RWPE2 (cell line): Measurements from ENCODE around the gene CDHR2.

ENCODE experiments used
- ATAC-seq: fragments of 200-7000 bp; cut with Tn5 transposase; 3 replicates; pipeline ENCODE4 v1.9.1; 2021; ENCODE audit warnings: low read depth
- DNase-seq: peaks from one replicate; pipeline ENCODE4 v3.0.0-alpha.2; 2020; ENCODE audit warnings: low spot score
- H3K27ac ChIP-seq: fragments of 450-650 bp; 2 replicates; pipeline ENCODE4 v1.5.1; 2017; ENCODE audit warnings: mild to moderate bottlenecking; ENCODE audit not compliant: poor library complexity, severe bottlenecking
- H3K27me3 ChIP-seq: fragments of 250-450 bp; sonication (Bioruptor Pico); 2 replicates; pipeline ENCODE4 v1.5.1; 2021; ENCODE audit warnings: mild to moderate bottlenecking, moderate library complexity; ENCODE audit not compliant: insufficient read depth, poor library complexity, severe bottlenecking
- H3K36me3 ChIP-seq: fragments of 250-450 bp; sonication (Bioruptor Pico); 2 replicates; pipeline ENCODE4 v1.5.1; 2020; ENCODE audit warnings: low read depth, mild to moderate bottlenecking, moderate library complexity
- H3K4me1 ChIP-seq: fragments of 250-450 bp; sonication (Bioruptor Pico); 2 replicates; pipeline ENCODE4 v1.5.1; 2021; ENCODE audit warnings: mild to moderate bottlenecking, moderate library complexity; ENCODE audit not compliant: insufficient read depth, poor library complexity, severe bottlenecking
- H3K4me3 ChIP-seq: fragments of 250-450 bp; sonication (Bioruptor Pico); 2 replicates; pipeline ENCODE4 v1.5.1; 2021; ENCODE audit warnings: mild to moderate bottlenecking, moderate library complexity; ENCODE audit not compliant: severe bottlenecking
- H3K9me3 ChIP-seq: fragments of 250-450 bp; sonication (Bioruptor Pico); 2 replicates; pipeline ENCODE4 v1.5.1; 2021; ENCODE audit warnings: mild to moderate bottlenecking, moderate library complexity; ENCODE audit not compliant: severe bottlenecking
- TF ChIP-seq, protein P1 (sequence below): fragments of 450-650 bp; IDR thresholded peaks from one replicate; pipeline ENCODE4 v1.5.1; 2017; ENCODE audit warnings: mild to moderate bottlenecking, moderate library complexity; ENCODE audit not compliant: poor library complexity, severe bottlenecking

The CDHR2 gene

DNA sequence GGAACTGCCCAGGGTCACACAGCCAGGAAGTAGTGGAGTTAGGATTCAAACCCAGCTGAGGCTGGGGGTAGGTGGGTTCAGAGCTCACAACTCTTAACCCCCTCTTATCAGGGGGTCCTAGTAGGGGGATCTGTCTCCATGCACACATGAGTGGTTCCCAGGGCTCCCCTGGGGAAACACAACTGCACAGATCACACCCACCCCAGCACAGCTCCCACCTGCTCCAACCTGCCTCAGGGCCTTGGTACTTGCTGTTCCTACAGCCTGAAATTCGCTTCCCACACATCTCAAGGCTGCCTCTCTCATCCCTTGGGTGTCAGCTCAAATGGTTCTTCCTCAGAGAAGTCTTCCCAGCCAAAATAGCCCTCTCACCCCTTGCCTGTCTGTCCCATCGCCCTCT lies 76.4 kb downstream of the CDHR2 start:
- Histone ChIP-seq H3K4me3 (no peak overlapping the region), H3K27me3 (peaks cover 17% of the 10 kb centered on the region), H3K9me3 (no peaks in the 10 kb centered on the region), H3K27ac (no peak overlapping the region), H3K36me3 (no peaks in the 10 kb centered on the region), H3K4me1 (peaks cover 14% of the 10 kb centered on the region)
- TF ChIP-seq, protein P1, sequence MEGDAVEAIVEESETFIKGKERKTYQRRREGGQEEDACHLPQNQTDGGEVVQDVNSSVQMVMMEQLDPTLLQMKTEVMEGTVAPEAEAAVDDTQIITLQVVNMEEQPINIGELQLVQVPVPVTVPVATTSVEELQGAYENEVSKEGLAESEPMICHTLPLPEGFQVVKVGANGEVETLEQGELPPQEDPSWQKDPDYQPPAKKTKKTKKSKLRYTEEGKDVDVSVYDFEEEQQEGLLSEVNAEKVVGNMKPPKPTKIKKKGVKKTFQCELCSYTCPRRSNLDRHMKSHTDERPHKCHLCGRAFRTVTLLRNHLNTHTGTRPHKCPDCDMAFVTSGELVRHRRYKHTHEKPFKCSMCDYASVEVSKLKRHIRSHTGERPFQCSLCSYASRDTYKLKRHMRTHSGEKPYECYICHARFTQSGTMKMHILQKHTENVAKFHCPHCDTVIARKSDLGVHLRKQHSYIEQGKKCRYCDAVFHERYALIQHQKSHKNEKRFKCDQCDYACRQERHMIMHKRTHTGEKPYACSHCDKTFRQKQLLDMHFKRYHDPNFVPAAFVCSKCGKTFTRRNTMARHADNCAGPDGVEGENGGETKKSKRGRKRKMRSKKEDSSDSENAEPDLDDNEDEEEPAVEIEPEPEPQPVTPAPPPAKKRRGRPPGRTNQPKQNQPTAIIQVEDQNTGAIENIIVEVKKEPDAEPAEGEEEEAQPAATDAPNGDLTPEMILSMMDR = no peak
- DNase-seq (peak; percentile 42), ATAC-seq (no peak)

DNA sequence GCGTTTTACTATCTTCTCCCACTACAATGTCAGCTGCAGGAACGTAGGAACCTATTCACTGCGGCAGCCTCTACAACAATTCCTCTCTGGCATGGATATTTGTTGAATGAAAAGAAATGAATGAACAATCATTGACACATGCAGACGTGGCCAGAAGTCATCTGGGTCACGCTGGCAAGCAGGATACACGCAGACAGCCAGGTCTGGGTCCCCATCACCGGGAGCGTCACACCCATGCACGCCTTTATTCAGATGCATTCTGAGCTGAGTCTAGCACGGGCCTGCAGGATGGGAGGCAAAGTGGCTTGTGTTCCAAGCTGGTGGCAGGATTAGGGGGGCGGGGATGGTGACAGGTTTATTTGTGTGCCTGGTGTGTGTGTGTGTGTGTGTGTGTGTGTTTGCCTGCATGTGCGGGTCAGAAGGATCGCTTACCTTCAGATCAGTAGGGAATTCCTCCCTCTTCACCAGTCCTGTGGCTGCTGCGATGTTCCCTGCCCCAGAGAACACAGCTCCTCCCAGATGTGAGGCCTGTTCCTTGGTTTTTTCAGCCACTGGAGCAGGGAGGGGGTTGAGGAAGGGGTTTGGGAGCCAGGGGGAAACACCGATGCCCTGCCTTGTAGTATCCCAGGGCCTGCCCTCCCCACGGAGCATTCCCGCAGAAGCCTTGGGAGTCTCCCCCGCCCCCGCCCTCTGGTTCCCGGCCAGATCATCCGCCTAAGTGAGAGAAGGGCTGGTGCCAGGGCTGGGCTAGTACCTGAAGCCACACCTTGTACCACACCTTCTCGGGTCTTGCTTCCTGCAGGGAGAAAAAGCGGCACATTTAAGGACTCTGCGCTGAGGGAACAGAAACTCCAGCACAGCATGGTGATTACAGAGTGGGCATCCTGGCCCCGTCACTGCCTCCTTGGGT lies 77.1 kb downstream of the CDHR2 start:
- Histone ChIP-seq H3K4me3 (no peak overlapping the region), H3K9me3 (no peaks in the 10 kb centered on the region), H3K27me3 (peaks cover 17% of the 10 kb centered on the region), H3K4me1 (peaks cover 14% of the 10 kb centered on the region), H3K27ac (no peak overlapping the region), H3K36me3 (no peaks in the 10 kb centered on the region)
- ATAC-seq (peak; percentile 78), DNase-seq (peak; percentile 80)
- TF ChIP-seq, protein P1 = no peak

DNA sequence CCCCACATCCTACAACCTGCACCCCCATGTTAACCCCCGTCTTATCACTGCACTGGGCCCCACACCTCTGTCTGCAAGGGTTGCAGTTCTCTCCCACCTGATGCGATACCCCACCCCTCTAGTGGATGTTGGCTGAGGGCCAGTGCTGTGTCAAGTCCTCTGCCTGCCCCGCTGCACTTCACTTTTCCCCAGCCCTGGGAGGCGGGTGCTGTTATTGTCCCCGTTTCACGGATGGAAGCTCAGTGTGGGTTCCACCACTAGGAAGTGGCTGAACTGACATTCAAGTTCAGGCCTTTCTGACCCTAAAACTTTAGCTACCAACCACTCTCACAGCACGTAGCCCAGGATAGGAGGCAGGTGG lies 77.7 kb downstream of the CDHR2 start:
- H3K4me3 ChIP-seq = no peak overlapping the region
- DNase-seq = peak; percentile 67
- no peak for ATAC-seq
- peaks cover 23% of the 10 kb centered on the region for H3K27me3 ChIP-seq
- H3K36me3 ChIP-seq = no peaks in the 10 kb centered on the region
- no peaks in the 10 kb centered on the region for H3K9me3 ChIP-seq
- peaks cover 14% of the 10 kb centered on the region for H3K4me1 ChIP-seq
- no peak overlapping the region for H3K27ac ChIP-seq
- TF ChIP-seq, protein P1 = no peak

DNA sequence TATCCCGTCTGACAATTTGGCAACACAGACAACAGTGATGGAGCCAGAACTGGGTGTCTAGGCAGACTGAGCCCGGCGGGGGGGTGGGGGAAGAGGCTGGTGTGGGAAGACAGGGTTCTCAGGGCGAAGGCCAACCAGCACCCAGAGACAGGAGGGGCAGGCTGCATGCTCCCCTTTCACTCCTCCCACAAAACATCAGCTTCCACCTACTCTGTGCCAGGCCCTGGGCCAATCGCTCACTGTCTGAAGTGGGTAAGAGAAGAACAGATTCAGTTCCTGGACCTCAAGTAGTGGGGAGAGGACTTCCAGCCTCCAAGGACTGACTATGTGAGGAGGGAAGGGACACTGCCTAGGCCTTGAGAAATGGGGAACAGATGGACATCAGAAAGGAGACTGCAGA lies 78.4 kb downstream of the CDHR2 start:
- Histone ChIP-seq H3K36me3 (no peaks in the 10 kb centered on the region), H3K27ac (no peak overlapping the region), H3K9me3 (no peaks in the 10 kb centered on the region), H3K27me3 (peaks cover 30% of the 10 kb centered on the region), H3K4me1 (peaks cover 14% of the 10 kb centered on the region), H3K4me3 (no peak overlapping the region)
- ATAC-seq = no peak
- DNase-seq = no peak
- TF ChIP-seq, protein P1 = no peak
